Esophagus muscularis mucosa (tissue), 4 donors: ENCODE measurements around the gene SPRR2E. TPM values are rescaled to one million over a fixed set of nuclear protein-coding genes. Genes with fewer than 3 reads are reported as not detected.

Experiments used
- DNase-seq: peaks from one replicate; pipeline ENCODE4 v3.0.0-alpha.2; 2017; ENCODE audit errors: extremely low spot score
- H3K27ac ChIP-seq, 4 donors: fragments of 200-600 bp; sonication (generic); replicated peaks in 1 of 4; 1 replicate in 3 of 4; 2 replicates in 1 of 4; pipeline ENCODE4 v1.5.1; 2016 to 2019; ENCODE audit warnings: mild to moderate bottlenecking in 1 of 4
- H3K27me3 ChIP-seq, 4 donors: fragments of 200-600 bp; sonication (generic); one replicate each; pipeline versions ENCODE4 v1.5.1 to v1.6.0; 2016 to 2019
- H3K36me3 ChIP-seq, 4 donors: fragments of 200-600 bp; sonication (generic); one replicate each; pipeline ENCODE4 v1.5.1; 2016 to 2019
- H3K4me1 ChIP-seq, 4 donors: fragments of 200-600 bp; sonication (generic); one replicate each; pipeline ENCODE4 v1.5.1; 2016 to 2019
- H3K4me3 ChIP-seq, 4 donors: fragments of 200-600 bp; sonication (generic); 1 replicate in 2 of 4; 2 replicates in 2 of 4; pipeline ENCODE4 v1.5.1; 2016 to 2019; ENCODE audit warnings: mild to moderate bottlenecking in 4 of 4, moderate library complexity in 1 of 4
- H3K9me3 ChIP-seq, 4 donors: fragments of 200-600 bp; sonication (generic); 1 replicate in 3 of 4; 2 replicates in 1 of 4; pipeline ENCODE4 v1.5.1; 2016 to 2019
- CTCF ChIP-seq, 3 experiments: fragments of 200-600 bp in 2 of 3; fragments of 450-650 bp in 1 of 3; sonication (generic) in 2 of 3; IDR thresholded peaks; one replicate each; pipeline ENCODE4 v1.5.1; 2017 to 2019; ENCODE audit warnings: antibody characterized with exemption in 3 of 3, mild to moderate bottlenecking in 2 of 3, moderate library complexity in 1 of 3
- EP300 ChIP-seq: sonication (generic); formaldehyde crosslinking; IDR thresholded peaks from one replicate; pipeline ENCODE4 v1.6.1; 2017; ENCODE audit warnings: antibody characterized with exemption
- POLR2A ChIP-seq: fragments of 450-650 bp; IDR thresholded peaks from one replicate; pipeline ENCODE4 v1.6.1; 2017; ENCODE audit warnings: antibody characterized with exemption, moderate library complexity, mild to moderate bottlenecking, low read depth
- POLR2AphosphoS5 ChIP-seq, 2 donors: sonication (generic); formaldehyde crosslinking; IDR thresholded peaks; one replicate each; pipeline ENCODE4 v1.6.1; 2017; ENCODE audit warnings: antibody characterized with exemption in 2 of 2
- WGBS: methylation state at CpG from one replicate; pipeline ENCODE4 v1.1.5; 2018; 5-methylcytosine and 5-hydroxymethylcytosine counted together
- intact Hi-C: fragments of 100-400 bp; cut with DNase I; formaldehyde crosslinking; loops from one replicate; pipeline ENCODE4 v1.15.1; 2023
- total RNA-seq, 4 donors: library from RNA; depleted of rRNA; stranded (reverse); fragments of >200 nt; gene quantifications; one replicate each; pipeline versions ENCODE4 v1.1.0 to v1.2.1, GENCODE V29; 2016

Gene SPRR2E
- total RNA-seq, 4 donors from 2014 or later: not detected

GRCh38 chr1:153081736-153082135 lies 12.6 kb downstream of the SPRR2E start:
- 86% methylated on average over 3 of the region's 3 CpGs for WGBS
- TF ChIP-seq CTCF (IDR thresholded peaks at IDR 0.05) (no peak), POLR2A (no peak), POLR2AphosphoS5 (IDR thresholded peaks at IDR 0.05) (no peak), EP300 (no peak)
- Histone ChIP-seq H3K4me1 (no peaks in the 10 kb centered on the region), H3K4me3 (no peak overlapping the region), H3K9me3 (peaks cover 0 to 6% (median 0%) of the 10 kb centered on the region in 4 donors), H3K27me3 (no peaks in the 10 kb centered on the region), H3K27ac (no peak overlapping the region), H3K36me3 (no peaks in the 10 kb centered on the region)
- intact Hi-C loops: no loop called here
- no peak for DNase-seq

GRCh38 chr1:153072806-153073726 lies 21.3 kb downstream of the SPRR2E start:
- intact Hi-C loops: no loop called here
- WGBS: 80% methylated on average over 5 of the region's 5 CpGs
- Histone ChIP-seq H3K4me1 (no peaks in the 10 kb centered on the region), H3K9me3 (no peaks in the 10 kb centered on the region), H3K27me3 (no peaks in the 10 kb centered on the region), H3K36me3 (no peaks in the 10 kb centered on the region), H3K27ac (no peak overlapping the region), H3K4me3 (no peak overlapping the region)
- DNase-seq: no peak
- TF ChIP-seq CTCF (IDR thresholded peaks at IDR 0.05): no peak
- no peak for TF ChIP-seq EP300
- TF ChIP-seq POLR2A: no peak
- no peak for TF ChIP-seq POLR2AphosphoS5 (IDR thresholded peaks at IDR 0.05)

- 96% methylated on average over 2 of the region's 2 CpGs for WGBS
- intact Hi-C loops: no loop called here
- TF ChIP-seq POLR2AphosphoS5 (IDR thresholded peaks at IDR 0.05) (no peak), POLR2A (no peak), EP300 (no peak), CTCF (IDR thresholded peaks at IDR 0.05) (no peak)
- no peak for DNase-seq
- no peaks in the 10 kb centered on the region for H3K36me3 ChIP-seq
- no peaks in the 10 kb centered on the region for H3K9me3 ChIP-seq
- no peak within 1 kb of the TSS for H3K4me3 ChIP-seq
- H3K27me3 ChIP-seq: no peaks in the 10 kb centered on the region
- H3K27ac ChIP-seq: no peak within 1 kb of the TSS
- no peaks in the 10 kb centered on the region for H3K4me1 ChIP-seq
These were observed 22.8 kb downstream of the SPRR2E start, which contains the start of gene SPRR2B for GRCh38 chr1:153071511-153071910. SPRR2B (minus strand) TSS chr1:153071611; CDS start chr1:153070839, 772 bp downstream.

GRCh38 chr1:153070243-153070642 lies 24.1 kb downstream of the SPRR2E start:
- WGBS: 56% methylated on average over 2 of the region's 2 CpGs
- no peak overlapping the region for H3K4me3 ChIP-seq
- no peaks in the 10 kb centered on the region for H3K27me3 ChIP-seq
- no peaks in the 10 kb centered on the region for H3K9me3 ChIP-seq
- no peaks in the 10 kb centered on the region for H3K36me3 ChIP-seq
- intact Hi-C loops: no loop called here
- no peaks in the 10 kb centered on the region for H3K4me1 ChIP-seq
- DNase-seq: no peak
- TF ChIP-seq POLR2A (no peak), CTCF (IDR thresholded peaks at IDR 0.05) (no peak), POLR2AphosphoS5 (IDR thresholded peaks at IDR 0.05) (no peak), EP300 (no peak)
- no peak overlapping the region for H3K27ac ChIP-seq
